HepG2 (cell line): ENCODE measurements around the gene DHX34. TPM values are rescaled to one million over a fixed set of nuclear protein-coding genes. Genes with fewer than 3 reads are reported as not detected.
A peak's percentile ranks its signal among the peaks of the same experiment; 100 is the strongest.

ENCODE experiments used
- ARID2 ChIP-seq: sonication (generic); formaldehyde crosslinking; IDR thresholded peaks from 2 replicates; pipeline ENCODE4 v1.8.1; 2022; ENCODE audit warnings: mild to moderate bottlenecking, missing genetic modification reagents, borderline replicate concordance
- BHLHE40 ChIP-seq: IDR thresholded peaks from 2 replicates; pipeline ENCODE4 v1.6.1; 2011; ENCODE audit warnings: low read length, improper control_type of control experiment
- ESRRA ChIP-seq: sonication (generic); formaldehyde crosslinking; IDR thresholded peaks from 2 replicates; pipeline ENCODE4 v1.5.1; 2020; ENCODE audit warnings: mild to moderate bottlenecking, low read depth, missing genetic modification reagents
- FOXA3 ChIP-seq: IDR thresholded peaks from 2 replicates; pipeline ENCODE4 v1.6.1; 2016; ENCODE audit warnings: missing genetic modification reagents, missing compliant biosample characterization
- GPN1 ChIP-seq: sonication (generic); formaldehyde crosslinking; IDR thresholded peaks from 2 replicates; pipeline ENCODE4 v1.5.1; 2020; ENCODE audit warnings: missing genetic modification reagents, borderline replicate concordance
- MEIS1 ChIP-seq: sonication (generic); formaldehyde crosslinking; IDR thresholded peaks from 2 replicates; pipeline ENCODE4 v1.9.0; 2021; ENCODE audit warnings: mild to moderate bottlenecking, missing genetic modification reagents, moderate library complexity, borderline replicate concordance
- NFKBIZ ChIP-seq: IDR thresholded peaks from 2 replicates; pipeline ENCODE4 v1.6.1; 2018; ENCODE audit warnings: missing genetic modification reagents, missing compliant biosample characterization
- RNF2 ChIP-seq: fragments of 450-650 bp; conservative IDR thresholded peaks from 2 replicates; pipeline ENCODE4 v1.6.1; 2016; ENCODE audit warnings: low read depth
- SMARCC2 ChIP-seq: fragments of 450-650 bp; IDR thresholded peaks from 2 replicates; pipeline ENCODE4 v1.6.1; 2017; ENCODE audit warnings: antibody characterized with exemption, mild to moderate bottlenecking
- SP2 ChIP-seq: sonication (generic); formaldehyde crosslinking; IDR thresholded peaks from 2 replicates; pipeline ENCODE4 v1.5.1; 2020; ENCODE audit warnings: mild to moderate bottlenecking, missing genetic modification reagents
- SRF ChIP-seq: IDR thresholded peaks from 2 replicates; pipeline ENCODE4 v1.6.1; 2011; ENCODE audit warnings: mild to moderate bottlenecking, low read depth, low read length, moderate library complexity
- ZNF33A ChIP-seq: sonication (generic); formaldehyde crosslinking; IDR thresholded peaks from 2 replicates; pipeline ENCODE4 v1.5.1; 2020; ENCODE audit warnings: missing genetic modification reagents, mild to moderate bottlenecking, moderate library complexity, borderline replicate concordance
- ZNF850 ChIP-seq: sonication (generic); formaldehyde crosslinking; conservative IDR thresholded peaks from 2 replicates; pipeline ENCODE4 v1.9.0; 2021; ENCODE audit warnings: mild to moderate bottlenecking, missing genetic modification reagents
- ZSCAN25 ChIP-seq: sonication (generic); formaldehyde crosslinking; IDR thresholded peaks from 2 replicates; pipeline ENCODE4 v1.8.0; 2022; ENCODE audit warnings: mild to moderate bottlenecking, missing genetic modification reagents
- polyA plus RNA-seq, 8 experiments: library from polyadenylated mRNA; depleted of rRNA in 3 of 8; stranded (reverse) in 7 of 8; unstranded in 1 of 8; fragments of >200 nt; fragmentation: Illumina TruSeq in 4 of 8; extraction: Trizol in 4 of 8; gene quantifications; 2 replicates each; pipeline versions ENCODE4 v1.2.1 to v1.2.3, GENCODE V29; 2011 to 2016; ENCODE audit warnings: low read depth in 4 of 8, missing spikeins in 1 of 8, mixed read lengths in 1 of 8; ENCODE audit not compliant: insufficient read depth in 1 of 8
- total RNA-seq, 5 experiments: library from RNA; depleted of rRNA; stranded (reverse); fragments of >200 nt; fragmentation: Illumina TruSeq; extraction: Trizol; gene quantifications; 2 replicates each; pipeline ENCODE4 v1.2.3, GENCODE V29; 2016; ENCODE audit warnings: low read depth in 1 of 5
- TF ChIP-seq, protein P1 (sequence below): sonication (generic); formaldehyde crosslinking; IDR thresholded peaks from 2 replicates; pipeline ENCODE4 v1.4.0; 2020; ENCODE audit warnings: missing genetic modification reagents
- TF ChIP-seq, protein P2 (sequence below): sonication (generic); formaldehyde crosslinking; IDR thresholded peaks from 2 replicates; pipeline ENCODE4 v1.4.0; 2020; ENCODE audit warnings: mild to moderate bottlenecking, missing genetic modification reagents
- TF ChIP-seq, protein P3 (sequence below): sonication (generic); formaldehyde crosslinking; IDR thresholded peaks from 2 replicates; pipeline ENCODE4 v1.9.0; 2022; ENCODE audit warnings: missing genetic modification reagents, mild to moderate bottlenecking, borderline replicate concordance
- TF ChIP-seq, protein P4 (sequence below): IDR thresholded peaks from 2 replicates; pipeline ENCODE4 v1.6.1; 2016; ENCODE audit warnings: low read depth, control low read depth
- TF ChIP-seq, protein P5 (sequence below): sonication (generic); formaldehyde crosslinking; IDR thresholded peaks from 2 replicates; pipeline ENCODE4 v1.9.0; 2021; ENCODE audit warnings: missing genetic modification reagents, mild to moderate bottlenecking, borderline replicate concordance

Gene DHX34
- total and polyA plus RNA-seq, 2 of the 13 experiments (the other 11 are each of a cell fraction or from before 2014, with no cell fraction given), result 9.2 to 12.0 TPM

DNA sequence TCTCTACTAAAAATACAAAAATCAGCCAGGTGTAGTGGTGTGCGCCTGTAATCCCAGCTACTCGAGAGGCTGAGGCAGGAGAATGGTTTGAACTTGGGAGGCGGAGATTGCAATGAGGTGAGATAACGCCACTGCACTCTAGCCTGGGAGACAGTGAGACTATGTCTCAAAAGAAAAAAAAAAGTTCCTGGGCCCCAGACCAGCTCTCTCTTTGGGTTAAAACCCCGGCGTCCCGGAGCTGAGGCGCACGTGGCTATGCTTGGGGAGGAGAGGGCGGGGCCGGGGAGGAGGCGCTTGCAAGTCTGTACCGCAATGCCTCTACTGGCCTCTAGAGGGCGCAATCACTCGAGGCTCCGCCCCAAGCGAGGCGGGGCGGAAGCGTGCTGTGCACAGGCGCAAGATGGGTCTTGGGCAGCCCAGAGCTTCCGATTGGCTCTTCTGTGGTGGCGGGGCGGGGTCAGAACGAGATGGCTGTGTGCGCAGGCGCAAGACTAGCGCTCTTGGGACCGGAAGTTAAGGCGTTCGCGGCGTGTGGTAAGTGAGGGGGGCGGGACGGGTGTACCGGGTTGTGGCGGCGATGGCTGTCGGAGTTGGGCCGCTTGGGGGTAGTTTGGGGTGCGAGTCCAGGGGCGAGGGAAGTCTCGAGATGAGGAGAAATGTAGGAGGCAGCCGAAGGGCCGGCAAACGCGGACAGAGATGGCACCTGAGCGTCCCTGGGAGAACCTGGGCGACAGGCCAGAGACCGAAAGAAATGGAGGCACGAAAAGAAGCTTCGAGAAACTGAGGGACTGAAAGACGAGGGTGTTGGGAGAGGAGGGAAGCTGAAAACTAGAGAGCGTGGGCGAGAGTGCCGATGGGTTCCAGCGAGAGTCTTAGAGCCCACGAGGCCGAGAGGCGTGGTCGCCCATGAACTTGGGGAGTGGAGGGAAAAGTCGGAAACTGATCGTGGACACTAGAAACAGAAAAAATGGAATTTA, at the start of gene DHX34 (continued):
- TF ChIP-seq, protein P1, sequence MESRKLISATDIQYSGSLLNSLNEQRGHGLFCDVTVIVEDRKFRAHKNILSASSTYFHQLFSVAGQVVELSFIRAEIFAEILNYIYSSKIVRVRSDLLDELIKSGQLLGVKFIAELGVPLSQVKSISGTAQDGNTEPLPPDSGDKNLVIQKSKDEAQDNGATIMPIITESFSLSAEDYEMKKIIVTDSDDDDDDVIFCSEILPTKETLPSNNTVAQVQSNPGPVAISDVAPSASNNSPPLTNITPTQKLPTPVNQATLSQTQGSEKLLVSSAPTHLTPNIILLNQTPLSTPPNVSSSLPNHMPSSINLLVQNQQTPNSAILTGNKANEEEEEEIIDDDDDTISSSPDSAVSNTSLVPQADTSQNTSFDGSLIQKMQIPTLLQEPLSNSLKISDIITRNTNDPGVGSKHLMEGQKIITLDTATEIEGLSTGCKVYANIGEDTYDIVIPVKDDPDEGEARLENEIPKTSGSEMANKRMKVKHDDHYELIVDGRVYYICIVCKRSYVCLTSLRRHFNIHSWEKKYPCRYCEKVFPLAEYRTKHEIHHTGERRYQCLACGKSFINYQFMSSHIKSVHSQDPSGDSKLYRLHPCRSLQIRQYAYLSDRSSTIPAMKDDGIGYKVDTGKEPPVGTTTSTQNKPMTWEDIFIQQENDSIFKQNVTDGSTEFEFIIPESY (CRISPR knock-in tag), result peak; percentile 74
- peak; percentile 32; the same call in 1 of the 2 replicates for TF ChIP-seq ARID2 (CRISPR knock-in tag)
- TF ChIP-seq ESRRA, result no peak; the same call in 1 of the 2 replicates
- no peak for TF ChIP-seq NFKBIZ (CRISPR knock-in tag)
- no peak for TF ChIP-seq ZNF33A (CRISPR knock-in tag)
- TF ChIP-seq, protein P2, sequence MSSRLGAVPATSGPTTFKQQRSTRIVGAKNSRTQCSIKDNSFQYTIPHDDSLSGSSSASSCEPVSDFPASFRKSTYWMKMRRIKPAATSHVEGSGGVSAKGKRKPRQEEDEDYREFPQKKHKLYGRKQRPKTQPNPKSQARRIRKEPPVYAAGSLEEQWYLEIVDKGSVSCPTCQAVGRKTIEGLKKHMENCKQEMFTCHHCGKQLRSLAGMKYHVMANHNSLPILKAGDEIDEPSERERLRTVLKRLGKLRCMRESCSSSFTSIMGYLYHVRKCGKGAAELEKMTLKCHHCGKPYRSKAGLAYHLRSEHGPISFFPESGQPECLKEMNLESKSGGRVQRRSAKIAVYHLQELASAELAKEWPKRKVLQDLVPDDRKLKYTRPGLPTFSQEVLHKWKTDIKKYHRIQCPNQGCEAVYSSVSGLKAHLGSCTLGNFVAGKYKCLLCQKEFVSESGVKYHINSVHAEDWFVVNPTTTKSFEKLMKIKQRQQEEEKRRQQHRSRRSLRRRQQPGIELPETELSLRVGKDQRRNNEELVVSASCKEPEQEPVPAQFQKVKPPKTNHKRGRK (CRISPR knock-in tag), result peak; percentile 64; the same call in 1 of the 2 replicates
- TF ChIP-seq RNF2, result no peak
- peak; percentile 76 for TF ChIP-seq BHLHE40
- TF ChIP-seq, protein P3, sequence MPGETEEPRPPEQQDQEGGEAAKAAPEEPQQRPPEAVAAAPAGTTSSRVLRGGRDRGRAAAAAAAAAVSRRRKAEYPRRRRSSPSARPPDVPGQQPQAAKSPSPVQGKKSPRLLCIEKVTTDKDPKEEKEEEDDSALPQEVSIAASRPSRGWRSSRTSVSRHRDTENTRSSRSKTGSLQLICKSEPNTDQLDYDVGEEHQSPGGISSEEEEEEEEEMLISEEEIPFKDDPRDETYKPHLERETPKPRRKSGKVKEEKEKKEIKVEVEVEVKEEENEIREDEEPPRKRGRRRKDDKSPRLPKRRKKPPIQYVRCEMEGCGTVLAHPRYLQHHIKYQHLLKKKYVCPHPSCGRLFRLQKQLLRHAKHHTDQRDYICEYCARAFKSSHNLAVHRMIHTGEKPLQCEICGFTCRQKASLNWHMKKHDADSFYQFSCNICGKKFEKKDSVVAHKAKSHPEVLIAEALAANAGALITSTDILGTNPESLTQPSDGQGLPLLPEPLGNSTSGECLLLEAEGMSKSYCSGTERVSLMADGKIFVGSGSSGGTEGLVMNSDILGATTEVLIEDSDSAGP (CRISPR knock-in tag), result peak; percentile 57; the same call in 1 of the 2 replicates
- no peak for TF ChIP-seq GPN1
- no peak for TF ChIP-seq ZNF850 (CRISPR knock-in tag)
- TF ChIP-seq SRF, result 0 out of 2 replicates have a peak, but pooled peaks have one; percentile 26
- TF ChIP-seq SP2, result peak; percentile 82
- TF ChIP-seq FOXA3, result 0 out of 2 replicates have a peak, but pooled peaks have one; percentile 21
- TF ChIP-seq, protein P4, sequence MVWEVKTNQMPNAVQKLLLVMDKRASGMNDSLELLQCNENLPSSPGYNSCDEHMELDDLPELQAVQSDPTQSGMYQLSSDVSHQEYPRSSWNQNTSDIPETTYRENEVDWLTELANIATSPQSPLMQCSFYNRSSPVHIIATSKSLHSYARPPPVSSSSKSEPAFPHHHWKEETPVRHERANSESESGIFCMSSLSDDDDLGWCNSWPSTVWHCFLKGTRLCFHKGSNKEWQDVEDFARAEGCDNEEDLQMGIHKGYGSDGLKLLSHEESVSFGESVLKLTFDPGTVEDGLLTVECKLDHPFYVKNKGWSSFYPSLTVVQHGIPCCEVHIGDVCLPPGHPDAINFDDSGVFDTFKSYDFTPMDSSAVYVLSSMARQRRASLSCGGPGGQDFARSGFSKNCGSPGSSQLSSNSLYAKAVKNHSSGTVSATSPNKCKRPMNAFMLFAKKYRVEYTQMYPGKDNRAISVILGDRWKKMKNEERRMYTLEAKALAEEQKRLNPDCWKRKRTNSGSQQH, result 0 out of 2 replicates have a peak, but pooled peaks have one; percentile 11
- TF ChIP-seq ZSCAN25 (CRISPR knock-in tag), result peak; percentile 74; the same call in 1 of the 2 replicates
- TF ChIP-seq, protein P5, sequence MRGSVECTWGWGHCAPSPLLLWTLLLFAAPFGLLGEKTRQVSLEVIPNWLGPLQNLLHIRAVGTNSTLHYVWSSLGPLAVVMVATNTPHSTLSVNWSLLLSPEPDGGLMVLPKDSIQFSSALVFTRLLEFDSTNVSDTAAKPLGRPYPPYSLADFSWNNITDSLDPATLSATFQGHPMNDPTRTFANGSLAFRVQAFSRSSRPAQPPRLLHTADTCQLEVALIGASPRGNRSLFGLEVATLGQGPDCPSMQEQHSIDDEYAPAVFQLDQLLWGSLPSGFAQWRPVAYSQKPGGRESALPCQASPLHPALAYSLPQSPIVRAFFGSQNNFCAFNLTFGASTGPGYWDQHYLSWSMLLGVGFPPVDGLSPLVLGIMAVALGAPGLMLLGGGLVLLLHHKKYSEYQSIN (CRISPR knock-in tag), result no peak
- TF ChIP-seq SMARCC2, result no peak
- TF ChIP-seq MEIS1 (CRISPR knock-in tag), result peak; percentile 57; the same call in 1 of the 2 replicates
